GM21723 (cell line): ENCODE measurements around the gene SUPT3H.
A peak's percentile ranks its signal among the peaks of the same experiment; 100 is the strongest.

Source experiments
- ATAC-seq: cut with Tn5 transposase; IDR thresholded peaks from one replicate; pipeline ENCODE4 v1.9.1; 2021; ENCODE audit warnings: mild to moderate bottlenecking, moderate library complexity; ENCODE audit not compliant: unreplicated experiment

Gene SUPT3H

GRCh38 chr6:44808148-44808547, 569.6 kb downstream of the SUPT3H start:
- no peak for ATAC-seq

- ATAC-seq: no peak
Observed at GRCh38 chr6:44806656-44807055, 571.1 kb downstream of the SUPT3H start.

GRCh38 chr6:44805238-44805846, 572.4 kb downstream of the SUPT3H start:
- no peak for ATAC-seq

DNA sequence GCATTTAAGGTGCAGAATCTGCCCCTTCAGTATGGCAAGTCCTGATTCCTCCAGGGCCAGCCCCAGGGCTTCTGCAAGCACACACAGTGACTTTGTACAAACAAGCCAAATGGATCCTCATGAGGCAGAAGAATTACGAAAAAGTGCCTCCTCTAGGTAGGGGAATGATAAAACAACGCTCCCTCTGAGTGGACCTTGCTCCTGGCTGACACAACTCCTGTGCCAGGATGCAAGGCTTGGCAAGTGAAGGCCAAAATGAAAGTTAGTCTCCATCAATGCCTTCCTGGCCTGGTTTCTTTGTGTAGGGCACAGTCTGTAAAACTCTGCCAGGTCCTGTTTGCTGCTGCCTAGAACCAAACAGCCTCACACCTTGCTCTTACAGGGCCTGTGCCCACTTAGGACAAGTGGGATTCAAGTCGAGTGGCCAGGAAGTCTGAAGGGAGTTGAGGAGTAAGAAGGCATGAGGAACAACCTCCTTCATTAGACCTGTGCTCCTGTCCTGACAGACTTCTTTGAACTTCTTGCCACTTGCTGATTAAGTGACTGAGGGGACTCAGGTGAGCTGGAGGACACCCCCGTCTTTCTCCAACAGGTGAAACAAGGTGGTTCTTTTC, 573.1 kb downstream of the SUPT3H start:
- ATAC-seq: no peak

GRCh38 chr6:44804016-44804415, 573.7 kb downstream of the SUPT3H start:
- ATAC-seq: no peak

DNA sequence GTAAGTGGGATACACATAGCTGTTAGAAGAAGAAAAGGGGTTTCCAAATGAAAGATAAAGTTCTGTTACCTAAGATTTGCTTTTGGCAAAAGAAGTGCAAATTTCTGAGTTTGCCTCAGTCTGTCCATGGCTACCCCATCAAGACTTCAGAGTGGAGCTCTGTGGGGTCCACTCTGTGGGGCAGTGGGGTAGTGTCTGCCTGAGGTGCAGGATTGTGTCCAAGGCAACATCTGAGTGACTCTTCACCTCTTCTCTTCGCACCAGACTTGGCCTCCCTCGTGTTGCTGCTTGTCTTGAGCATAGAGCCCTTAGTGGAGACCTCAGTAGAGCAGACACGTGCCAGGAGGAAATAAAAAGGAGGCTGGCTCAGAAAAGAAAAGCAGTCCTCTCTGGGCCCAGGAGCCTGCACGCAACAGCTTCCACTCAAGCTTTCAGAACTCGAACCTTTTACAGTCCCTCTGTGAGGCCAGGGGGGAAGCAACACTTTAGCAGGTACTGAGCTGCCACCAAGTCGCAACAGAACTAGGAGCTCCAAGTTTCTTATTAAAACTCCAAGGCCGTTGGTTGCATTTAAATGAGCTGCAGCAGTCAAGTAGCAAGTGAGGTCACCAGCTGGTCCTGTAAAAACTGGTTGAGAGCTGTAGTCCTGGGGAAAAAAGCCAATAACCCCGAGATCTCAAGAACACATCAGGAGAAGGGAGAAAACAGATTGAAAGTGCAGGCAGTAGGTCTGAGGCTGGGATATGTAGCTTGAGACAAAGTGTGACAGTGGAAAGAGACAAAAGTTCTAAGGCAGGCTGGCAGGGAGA, 576.7 kb downstream of the SUPT3H start:
- no peak for ATAC-seq

DNA sequence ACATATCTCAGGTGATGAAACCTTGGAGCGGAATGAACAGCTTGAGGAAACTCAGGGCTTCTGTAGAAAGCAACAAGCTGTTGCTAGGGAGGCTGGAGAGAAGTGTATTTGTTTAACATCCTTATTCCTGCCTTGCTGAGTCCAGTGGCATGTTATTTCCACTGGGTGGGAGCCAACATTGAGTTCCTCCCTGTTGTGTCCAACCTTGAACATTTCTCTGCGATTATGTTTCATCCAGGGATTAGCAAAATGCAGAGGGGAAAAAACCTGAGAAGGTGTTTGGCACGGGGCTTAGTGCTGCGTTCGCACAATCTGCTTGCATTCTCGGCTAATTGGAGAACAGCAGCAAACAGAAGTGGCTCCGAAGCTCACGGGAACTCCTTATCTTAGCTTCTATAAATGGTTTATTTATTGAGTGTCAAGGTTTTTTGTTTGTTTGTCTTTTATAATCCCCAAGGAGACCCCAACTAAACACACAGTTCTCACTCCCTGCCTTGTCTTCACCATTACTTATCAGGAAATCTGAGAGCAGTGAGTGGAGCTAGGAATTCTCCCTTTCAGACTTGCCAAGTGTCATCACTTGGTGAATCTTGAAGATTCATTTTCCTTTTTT, 577.5 kb downstream of the SUPT3H start:
- no peak for ATAC-seq

- ATAC-seq: no peak
Observed at GRCh38 chr6:44797746-44798145, 580.0 kb downstream of the SUPT3H start.

DNA sequence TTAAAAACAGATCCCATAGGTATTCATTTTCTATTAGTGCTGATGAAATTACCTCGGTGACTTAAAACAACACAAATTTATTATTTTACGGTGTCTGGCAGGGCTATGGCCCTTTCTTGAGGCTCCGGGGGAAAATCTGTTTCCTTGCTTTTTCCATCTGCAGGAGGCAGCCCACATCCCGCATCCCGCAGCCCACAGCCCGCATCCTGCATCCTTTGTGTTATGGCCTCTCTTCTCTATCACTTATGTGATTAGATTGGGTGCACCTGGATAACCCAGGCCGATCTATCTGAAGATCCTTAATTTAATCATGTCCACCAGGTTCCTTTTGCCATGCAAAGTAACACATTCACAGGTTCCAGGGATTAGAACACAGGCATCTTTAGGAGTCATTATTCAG, 582.4 kb downstream of the SUPT3H start:
- ATAC-seq: no peak

DNA sequence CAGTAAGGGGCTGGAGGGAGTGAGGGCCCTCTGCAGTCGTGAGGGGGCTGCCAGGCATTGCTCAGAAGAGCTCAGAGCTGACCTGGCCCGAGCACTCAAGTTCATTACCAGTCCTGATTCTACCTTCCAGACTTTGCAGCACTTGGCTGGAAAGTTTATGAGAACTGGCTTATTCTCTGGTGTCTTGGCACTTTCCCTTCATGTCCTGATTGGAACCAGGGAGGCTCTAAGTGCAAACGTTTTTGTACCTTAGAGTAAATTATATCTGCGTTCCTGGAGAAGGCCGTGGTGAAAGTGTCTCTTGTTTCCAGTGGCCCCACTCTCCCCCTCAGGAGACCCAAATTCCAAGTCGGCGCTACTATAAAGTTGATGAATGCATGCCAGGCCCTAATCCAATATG, 587.9 kb downstream of the SUPT3H start:
- ATAC-seq: no peak

DNA sequence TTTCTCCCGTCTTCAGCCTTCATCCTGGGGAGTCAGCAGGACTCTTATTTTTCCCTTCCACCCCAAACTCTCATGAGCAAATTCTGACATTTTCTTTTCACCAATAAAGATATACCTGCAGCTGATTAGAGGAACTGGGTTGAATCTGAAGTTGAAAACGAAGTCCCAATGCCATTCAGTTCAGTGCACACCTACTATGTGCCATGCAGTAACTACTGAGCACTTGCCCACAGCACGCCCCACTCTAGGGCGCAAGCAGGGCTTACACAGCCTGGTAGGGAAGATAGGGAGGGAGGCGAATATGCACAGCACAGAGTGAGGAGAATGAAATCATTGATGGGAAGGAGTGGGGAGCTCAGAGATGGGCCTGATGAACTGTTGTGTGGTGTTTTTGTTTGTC, 588.7 kb downstream of the SUPT3H start:
- ATAC-seq: no peak

DNA sequence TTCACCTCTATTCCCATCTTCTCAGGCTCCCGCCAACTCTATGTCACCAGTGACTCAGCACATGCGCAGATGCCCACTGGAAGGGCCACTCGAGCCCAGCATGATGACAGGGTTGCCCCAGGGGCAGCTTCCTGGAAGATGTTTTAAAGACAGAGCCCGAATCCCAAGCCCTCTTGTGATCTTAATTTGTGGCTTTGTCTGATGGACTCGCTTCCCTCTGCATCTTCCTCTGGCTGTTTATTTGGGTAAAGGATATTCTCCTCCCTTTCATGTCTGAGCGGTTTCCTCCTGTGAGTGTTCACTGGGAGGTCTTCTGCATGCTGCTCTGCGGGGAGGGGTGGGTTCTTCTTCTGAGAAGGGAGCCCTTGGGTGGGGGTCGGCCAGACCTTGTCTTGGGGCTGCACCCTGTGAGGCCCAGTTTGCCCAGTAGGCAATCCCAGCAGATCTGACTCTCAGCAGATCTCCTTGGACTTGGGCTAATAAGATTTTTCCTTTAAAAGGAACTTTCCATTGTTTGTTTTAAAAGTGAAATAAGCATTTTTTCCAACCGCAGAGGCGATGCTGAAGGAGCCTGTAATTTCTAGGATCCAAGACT, 589.2 kb downstream of the SUPT3H start:
- ATAC-seq: no peak

GRCh38 chr6:44787254-44787834, 590.4 kb downstream of the SUPT3H start:
- no peak for ATAC-seq

- ATAC-seq: no peak
Observed at GRCh38 chr6:44785130-44785529, 592.6 kb downstream of the SUPT3H start.

GRCh38 chr6:44784195-44784594, 593.5 kb downstream of the SUPT3H start:
- no peak for ATAC-seq

DNA sequence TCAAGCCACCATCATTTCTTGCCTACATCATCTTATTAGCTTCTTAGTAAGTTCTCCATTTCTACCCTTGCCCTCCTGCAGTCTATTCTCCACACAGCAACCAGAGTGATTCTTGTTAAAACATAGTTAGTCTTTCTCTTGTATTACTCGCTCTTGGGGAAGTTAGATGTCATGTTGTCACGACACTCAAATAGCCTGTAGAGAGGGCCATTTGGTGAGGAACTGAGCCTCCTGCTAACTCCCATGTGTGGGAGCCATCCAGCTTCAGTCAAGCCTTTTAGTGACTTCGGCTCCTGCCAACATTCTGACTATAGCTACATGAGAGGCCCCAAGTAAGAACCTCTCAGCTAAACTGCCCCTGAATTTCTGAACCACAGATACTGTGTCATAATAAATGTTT, 594.8 kb downstream of the SUPT3H start:
- no peak for ATAC-seq

- no peak for ATAC-seq
Observed at GRCh38 chr6:44781912-44782597, 595.7 kb downstream of the SUPT3H start.

- ATAC-seq: no peak
Observed at GRCh38 chr6:44780161-44780560, 597.6 kb downstream of the SUPT3H start.

- peak; percentile 80 for ATAC-seq
Observed at GRCh38 chr6:44779130-44779826, 598.5 kb downstream of the SUPT3H start.
